ENCODE data around the gene RAPGEF5. TPM values are rescaled to one million over a fixed set of nuclear protein-coding genes. Genes with fewer than 3 reads are reported as not detected.

The RAPGEF5 gene
- polyA plus RNA-seq, 1 of the 3 experiments (the other 2 are of a cell fraction): 1.2 TPM

DNA sequence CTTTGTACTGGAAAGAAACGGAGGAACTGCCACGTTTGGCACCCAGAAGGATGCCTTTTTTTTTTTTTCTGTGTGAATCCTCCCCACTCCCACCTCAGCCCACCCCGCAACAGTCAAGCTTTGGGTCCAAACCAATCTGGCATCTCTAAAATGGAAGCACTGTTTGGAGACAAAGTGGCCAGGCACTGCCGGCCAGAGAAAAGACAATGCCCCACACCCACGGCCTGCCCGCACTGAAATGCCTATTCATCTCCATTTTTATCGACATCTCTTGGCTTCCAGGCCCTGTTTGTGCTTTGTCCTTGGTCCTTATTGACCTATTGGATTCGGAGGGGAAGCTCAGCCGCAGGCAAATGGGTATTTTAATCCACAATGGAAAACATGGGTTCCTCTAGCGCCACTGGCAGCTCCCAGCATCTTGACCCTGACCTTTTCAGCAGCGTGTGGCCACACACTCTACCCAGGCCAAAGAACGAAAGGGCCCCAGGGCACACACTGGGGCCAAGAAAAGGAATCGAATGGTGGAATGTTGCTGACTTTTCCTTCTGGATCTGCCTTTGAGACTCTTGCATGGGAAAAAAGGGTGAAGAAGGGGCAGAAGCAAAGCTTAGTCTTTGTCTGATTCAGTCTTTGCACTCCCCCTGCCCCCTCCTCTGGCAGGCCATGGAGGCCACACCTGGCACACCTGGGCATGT is 248.7 kb downstream of the RAPGEF5 start:
- DNase-seq: no peak

More for the DNA sequence above, 248.7 kb downstream of the RAPGEF5 start:
- Histone ChIP-seq H3K4me3 (ENCODE audit: low read depth in 2 of 2, low read length in 1 of 2) (no peak overlapping the region), H3K4me1 (ENCODE audit: control insufficient read depth in 1 of 2, insufficient read depth in 2 of 2, low read depth in 1 of 2, low read length in 1 of 2) (peaks cover 2 to 7% of the 10 kb centered on the region in 2 experiments; a peak in 2 of 4 replicates), H3K36me3 (replicated peaks in 1 of 2; ENCODE audit: control insufficient read depth in 1 of 2, insufficient read depth in 2 of 2, low read length in 1 of 2) (no peaks in the 10 kb centered on the region), H3F3A (replicated peaks; ENCODE audit: insufficient read depth) (no peaks in the 10 kb centered on the region), H4K20me1 (ENCODE audit: insufficient read depth) (no peaks in the 10 kb centered on the region), H2AFZ (ENCODE audit: low read depth) (no peak overlapping the region), H3K9ac (no peak overlapping the region), H3K9me3 (no peaks in the 10 kb centered on the region), H3K79me2 (ENCODE audit: insufficient read depth) (no peaks in the 10 kb centered on the region), H3K27ac (ENCODE audit: low read depth in 2 of 2, low read length in 1 of 2) (no peak overlapping the region), H3K9me2 (no peaks in the 10 kb centered on the region), H3K27me3 (ENCODE audit: insufficient read depth) (no peaks in the 10 kb centered on the region), H3K4me2 (no peak overlapping the region)
- POLR2A ChIA-PET: no interaction called here
- 56% methylated on average over 13 of the region's 13 CpGs for WGBS (ENCODE audit: low lambda C conversion rate)
- TF ChIP-seq RCOR1 (IDR thresholded peaks at IDR 0.05; ENCODE audit: low read length) (no peak), FOXM1 (IDR thresholded peaks at IDR 0.05; ENCODE audit: low read depth) (no peak), TCF12 (IDR thresholded peaks at IDR 0.05) (no peak), MXI1 (IDR thresholded peaks at IDR 0.05; ENCODE audit: low read depth, low read length) (no peak), GATA2 (CRISPR knock-in tag; IDR thresholded peaks at IDR 0.05) (no peak), MEF2A (IDR thresholded peaks at IDR 0.05; ENCODE audit: borderline replicate concordance, low read depth) (no peak), GABPA (IDR thresholded peaks at IDR 0.05; ENCODE audit: low read depth) (no peak), YY1 (IDR thresholded peaks at IDR 0.05; ENCODE audit: low read depth) (no peak), SIN3A (IDR thresholded peaks at IDR 0.05; ENCODE audit: borderline replicate concordance, low read depth, low read length) (no peak), SMC3 (IDR thresholded peaks at IDR 0.05; ENCODE audit: low read depth, low read length) (no peak), NRF1 (IDR thresholded peaks at IDR 0.05; ENCODE audit: low read depth, low read length) (no peak), RXRA (IDR thresholded peaks at IDR 0.05; ENCODE audit: borderline replicate concordance, low read depth) (no peak), TAF1 (IDR thresholded peaks at IDR 0.05; ENCODE audit: borderline replicate concordance, low read depth, low read length) (no peak), JUND (IDR thresholded peaks at IDR 0.05) (no peak), TEAD4 (IDR thresholded peaks at IDR 0.05; ENCODE audit: borderline replicate concordance, insufficient read depth) (no peak), FOXJ3 (CRISPR knock-in tag; IDR thresholded peaks at IDR 0.05) (no peak)
- TF ChIP-seq, protein P1, sequence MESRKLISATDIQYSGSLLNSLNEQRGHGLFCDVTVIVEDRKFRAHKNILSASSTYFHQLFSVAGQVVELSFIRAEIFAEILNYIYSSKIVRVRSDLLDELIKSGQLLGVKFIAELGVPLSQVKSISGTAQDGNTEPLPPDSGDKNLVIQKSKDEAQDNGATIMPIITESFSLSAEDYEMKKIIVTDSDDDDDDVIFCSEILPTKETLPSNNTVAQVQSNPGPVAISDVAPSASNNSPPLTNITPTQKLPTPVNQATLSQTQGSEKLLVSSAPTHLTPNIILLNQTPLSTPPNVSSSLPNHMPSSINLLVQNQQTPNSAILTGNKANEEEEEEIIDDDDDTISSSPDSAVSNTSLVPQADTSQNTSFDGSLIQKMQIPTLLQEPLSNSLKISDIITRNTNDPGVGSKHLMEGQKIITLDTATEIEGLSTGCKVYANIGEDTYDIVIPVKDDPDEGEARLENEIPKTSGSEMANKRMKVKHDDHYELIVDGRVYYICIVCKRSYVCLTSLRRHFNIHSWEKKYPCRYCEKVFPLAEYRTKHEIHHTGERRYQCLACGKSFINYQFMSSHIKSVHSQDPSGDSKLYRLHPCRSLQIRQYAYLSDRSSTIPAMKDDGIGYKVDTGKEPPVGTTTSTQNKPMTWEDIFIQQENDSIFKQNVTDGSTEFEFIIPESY (IDR thresholded peaks at IDR 0.05; ENCODE audit: borderline replicate concordance, low read depth): no peak
- TF ChIP-seq, protein P2, sequence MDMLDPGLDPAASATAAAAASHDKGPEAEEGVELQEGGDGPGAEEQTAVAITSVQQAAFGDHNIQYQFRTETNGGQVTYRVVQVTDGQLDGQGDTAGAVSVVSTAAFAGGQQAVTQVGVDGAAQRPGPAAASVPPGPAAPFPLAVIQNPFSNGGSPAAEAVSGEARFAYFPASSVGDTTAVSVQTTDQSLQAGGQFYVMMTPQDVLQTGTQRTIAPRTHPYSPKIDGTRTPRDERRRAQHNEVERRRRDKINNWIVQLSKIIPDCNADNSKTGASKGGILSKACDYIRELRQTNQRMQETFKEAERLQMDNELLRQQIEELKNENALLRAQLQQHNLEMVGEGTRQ (IDR thresholded peaks at IDR 0.05; ENCODE audit: borderline replicate concordance, low read depth, low read length): no peak
- TF ChIP-seq, protein P3, sequence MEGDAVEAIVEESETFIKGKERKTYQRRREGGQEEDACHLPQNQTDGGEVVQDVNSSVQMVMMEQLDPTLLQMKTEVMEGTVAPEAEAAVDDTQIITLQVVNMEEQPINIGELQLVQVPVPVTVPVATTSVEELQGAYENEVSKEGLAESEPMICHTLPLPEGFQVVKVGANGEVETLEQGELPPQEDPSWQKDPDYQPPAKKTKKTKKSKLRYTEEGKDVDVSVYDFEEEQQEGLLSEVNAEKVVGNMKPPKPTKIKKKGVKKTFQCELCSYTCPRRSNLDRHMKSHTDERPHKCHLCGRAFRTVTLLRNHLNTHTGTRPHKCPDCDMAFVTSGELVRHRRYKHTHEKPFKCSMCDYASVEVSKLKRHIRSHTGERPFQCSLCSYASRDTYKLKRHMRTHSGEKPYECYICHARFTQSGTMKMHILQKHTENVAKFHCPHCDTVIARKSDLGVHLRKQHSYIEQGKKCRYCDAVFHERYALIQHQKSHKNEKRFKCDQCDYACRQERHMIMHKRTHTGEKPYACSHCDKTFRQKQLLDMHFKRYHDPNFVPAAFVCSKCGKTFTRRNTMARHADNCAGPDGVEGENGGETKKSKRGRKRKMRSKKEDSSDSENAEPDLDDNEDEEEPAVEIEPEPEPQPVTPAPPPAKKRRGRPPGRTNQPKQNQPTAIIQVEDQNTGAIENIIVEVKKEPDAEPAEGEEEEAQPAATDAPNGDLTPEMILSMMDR (IDR thresholded peaks at IDR 0.05): no peak
- TF ChIP-seq, protein P4, sequence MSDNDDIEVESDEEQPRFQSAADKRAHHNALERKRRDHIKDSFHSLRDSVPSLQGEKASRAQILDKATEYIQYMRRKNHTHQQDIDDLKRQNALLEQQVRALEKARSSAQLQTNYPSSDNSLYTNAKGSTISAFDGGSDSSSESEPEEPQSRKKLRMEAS (IDR thresholded peaks at IDR 0.05; ENCODE audit: low read depth): no peak
- CTCF ChIA-PET: interaction anchor here (0.9 to 9.6 kb wide), 13 partner anchors 8 to 393 kb away, joined by 3 to 203 read pairs (median 14); partner anchors contain the start of gene STEAP1B
